HEK293 (cell line): ENCODE results near the gene SAC3D1.

ENCODE experiments used
- CTCF ChIP-seq: fragments of 450-650 bp; formaldehyde crosslinking; IDR thresholded peaks from 2 replicates; pipeline ENCODE4 v1.5.1; 2016; ENCODE audit warnings: missing biosample characterization, missing genetic modification characterization
- KLF1 ChIP-seq: fragments of 450-650 bp; formaldehyde crosslinking; IDR thresholded peaks from 2 replicates; pipeline ENCODE4 v1.5.1; 2016; ENCODE audit warnings: missing biosample characterization, missing genetic modification characterization
- MZF1 ChIP-seq: fragments of 450-650 bp; formaldehyde crosslinking; IDR thresholded peaks from 2 replicates; pipeline ENCODE4 v1.5.1; 2017; ENCODE audit warnings: missing biosample characterization, missing genetic modification characterization, borderline replicate concordance
- REST ChIP-seq: fragments of 450-650 bp; formaldehyde crosslinking; IDR thresholded peaks from 2 replicates; pipeline ENCODE4 v1.5.1; 2016; ENCODE audit warnings: missing biosample characterization, missing genetic modification characterization
- ZBTB26 ChIP-seq: fragments of 450-650 bp; formaldehyde crosslinking; optimal IDR thresholded peaks from 2 replicates; pipeline ENCODE3; 2016; ENCODE audit warnings: missing biosample characterization, mild to moderate bottlenecking, missing genetic modification characterization
- ZNF274 ChIP-seq, 2 experiments: fragments of 200-500 bp in 1 of 2; fragments of 450-650 bp in 1 of 2; sonication (Bioruptor generic) in 1 of 2; formaldehyde crosslinking in 1 of 2; IDR thresholded peaks; 2 replicates each; pipeline versions ENCODE4 v1.5.1 to v1.6.1; 2014 to 2016; ENCODE audit warnings: borderline replicate concordance in 1 of 2, inconsistent platforms in 1 of 2, low read length in 1 of 2, missing biosample characterization in 1 of 2, missing genetic modification characterization in 1 of 2
- ZNF610 ChIP-seq: fragments of 450-650 bp; formaldehyde crosslinking; IDR thresholded peaks from 2 replicates; pipeline ENCODE4 v1.5.1; 2016; ENCODE audit warnings: missing biosample characterization, missing genetic modification characterization, borderline replicate concordance

- TF ChIP-seq ZBTB26 (tag by site-specific recombination) (no peak), MZF1 (tag by site-specific recombination) (no peak), ZNF610 (tag by site-specific recombination) (no peak), CTCF (tag by site-specific recombination) (no peak), ZNF274 (IDR thresholded peaks at IDR 0.05; ENCODE audit: low read length) (no peak), ZNF274 (tag by site-specific recombination; IDR thresholded peaks at IDR 0.05; ENCODE audit: borderline replicate concordance) (no peak), REST (no peak), KLF1 (tag by site-specific recombination) (no peak)
Observed at GRCh38 chr11:65008873-65009272, 32.1 kb upstream of the SAC3D1 start.
